CD4-positive, alpha-beta memory T cell (primary cell): ENCODE results near the gene JAKMIP1. TPM values are rescaled to one million over a fixed set of nuclear protein-coding genes. Genes with fewer than 3 reads are reported as not detected.
"Not testable (repeated sequence)": the region's sequence is repeated elsewhere in the genome, so short reads cannot be mapped to it uniquely, and the experiment has no call there.

ENCODE experiments used
- CTCF ChIA-PET: fragments of 350-600 bp; sonication (Branson Sonifier 250); formaldehyde crosslinking; loops from one replicate; lab custom pipeline; 2021; ENCODE audit warnings: inconsistent platforms; ENCODE audit not compliant: partially characterized antibody; lab: Charles Lee
- POLR2A ChIA-PET: fragments of 350-600 bp; sonication (Branson Sonifier 250); formaldehyde crosslinking; loops from one replicate; lab custom pipeline; 2021; ENCODE audit not compliant: partially characterized antibody; lab: Charles Lee
- DNase-seq, 5 donors: peaks; one replicate each; pipeline versions ENCODE4 v3.0.0 to v3.0.0-alpha.2; 2020 to 2022; ENCODE audit warnings: mixed read lengths in 1 of 5
- H3K27ac ChIP-seq: one replicate; pipeline ENCODE4 v1.7.0; 2013; ENCODE audit warnings: low read depth, low read length
- H3K27me3 ChIP-seq: 2 replicates; pipeline ENCODE4 v1.7.0; 2013; ENCODE audit warnings: mild to moderate bottlenecking, low read length, moderate library complexity; ENCODE audit not compliant: insufficient read depth
- H3K36me3 ChIP-seq: 2 replicates; pipeline ENCODE4 v1.7.0; 2013; ENCODE audit warnings: mild to moderate bottlenecking, low read length, moderate library complexity; ENCODE audit not compliant: insufficient read depth
- H3K4me1 ChIP-seq: 2 replicates; pipeline ENCODE4 v1.7.0; 2013; ENCODE audit warnings: mild to moderate bottlenecking, low read length, moderate library complexity; ENCODE audit not compliant: insufficient read depth
- H3K4me3 ChIP-seq, 2 donors: one replicate each; pipeline ENCODE4 v1.7.0; 2013; ENCODE audit warnings: low read length in 2 of 2, mild to moderate bottlenecking in 1 of 2
- H3K9me3 ChIP-seq, 2 donors: one replicate each; pipeline ENCODE4 v1.7.0; 2013; ENCODE audit warnings: low read length in 2 of 2, control low read depth in 1 of 2; ENCODE audit not compliant: control insufficient read depth in 1 of 2
- H3K27ac Mint-ChIP-seq, 7 donors: one replicate each; pipeline ENCODE4 v1.8.0; 2020 to 2021; ENCODE audit warnings: mixed read lengths in 7 of 7, mild to moderate bottlenecking in 6 of 7, inconsistent platforms in 3 of 7, moderate library complexity in 3 of 7
- H3K27me3 Mint-ChIP-seq, 2 donors: one replicate each; pipeline ENCODE4 v1.8.0; 2020 to 2021; ENCODE audit warnings: mixed read lengths in 2 of 2
- H3K36me3 Mint-ChIP-seq, 2 donors: one replicate each; pipeline ENCODE4 v1.8.0; 2020 to 2021; ENCODE audit warnings: mixed read lengths in 2 of 2, inconsistent platforms in 1 of 2, mild to moderate bottlenecking in 1 of 2
- H3K4me1 Mint-ChIP-seq, 4 donors: one replicate each; pipeline ENCODE4 v1.8.0; 2020 to 2021; ENCODE audit warnings: mixed read lengths in 4 of 4, mild to moderate bottlenecking in 1 of 4
- H3K4me3 Mint-ChIP-seq, 8 donors: one replicate each; pipeline ENCODE4 v1.8.0; 2020 to 2021; ENCODE audit warnings: mixed read lengths in 8 of 8, mild to moderate bottlenecking in 7 of 8, moderate library complexity in 6 of 8, inconsistent platforms in 3 of 8
- H3K9me3 Mint-ChIP-seq, 8 donors: one replicate each; pipeline ENCODE4 v1.8.0; 2020 to 2021; ENCODE audit warnings: mixed read lengths in 8 of 8, mild to moderate bottlenecking in 5 of 8, inconsistent platforms in 3 of 8, moderate library complexity in 1 of 8
- intact Hi-C: fragments of 100-400 bp; cut with micrococcal nuclease; formaldehyde crosslinking; loops from one replicate; pipeline ENCODE4 v1.15.1; 2023
- polyA plus RNA-seq, 2 donors: library from polyadenylated mRNA; unstranded; fragments of 300-500 nt; fragmentation: Illumina TruSeq; gene quantifications; one replicate each; pipeline ENCODE4 v1.2.3, GENCODE V29; 2021
- total RNA-seq, 2 experiments: library from RNA; stranded (reverse); gene quantifications; one replicate each; pipeline ENCODE4 v1.2.3, GENCODE V29; 2021

Gene JAKMIP1
- total and polyA plus RNA-seq, 4 experiments from 2014 or later = 2.5 to 11.5 (median 3.3) TPM

- peaks cover 2 to 7% of the 10 kb centered on the region in 2 donors for H3K27me3 Mint-ChIP-seq
- POLR2A ChIA-PET = no interaction called here
These were observed 201.0 kb downstream of the JAKMIP1 start for GRCh38 chr4:5999356-5999755.

GRCh38 chr4:5998333-5998936, 201.9 kb downstream of the JAKMIP1 start:
- peaks cover 0 to 4% (median 1%) of the 10 kb centered on the region in 4 donors for H3K4me1 Mint-ChIP-seq
- POLR2A ChIA-PET = no interaction called here
- Histone ChIP-seq H3K27ac (no peak overlapping the region), H3K36me3 (no peaks in the 10 kb centered on the region), H3K9me3 (no peaks in the 10 kb centered on the region), H3K4me3 (no peak overlapping the region), H3K4me1 (no peaks in the 10 kb centered on the region), H3K27me3 (no peaks in the 10 kb centered on the region)
- no peak overlapping the region for H3K27ac Mint-ChIP-seq
- H3K9me3 Mint-ChIP-seq = peaks cover 0 to 2% (median 0%) of the 10 kb centered on the region in 8 donors
- peak in 4 of 5 donors; percentile 23 to 33 (median 30) for DNase-seq
- H3K36me3 Mint-ChIP-seq = no peaks in the 10 kb centered on the region
- CTCF ChIA-PET = interaction anchor here (0.8 to 7.0 kb wide), 18 partner anchors 9 to 332 kb away, joined by 3 to 104 read pairs (median 4); no protein-coding TSS in a partner anchor
- intact Hi-C loops = no loop called here
- H3K4me3 Mint-ChIP-seq = no peak overlapping the region
- peaks cover 2 to 7% of the 10 kb centered on the region in 2 donors for H3K27me3 Mint-ChIP-seq

More at GRCh38 chr4:5999356-5999755, 201.0 kb downstream of the JAKMIP1 start:
- no peaks in the 10 kb centered on the region for H3K27me3 ChIP-seq
- CTCF ChIA-PET = interaction anchor here (0.6 to 7.0 kb wide), 8 partner anchors 8 to 331 kb away, joined by 3 to 104 read pairs (median 4); no protein-coding TSS in a partner anchor
- H3K9me3 ChIP-seq = no peaks in the 10 kb centered on the region
- no peaks in the 10 kb centered on the region for H3K4me1 ChIP-seq
- no peak overlapping the region for H3K27ac ChIP-seq
- Mint-ChIP-seq H3K9me3 (peaks cover 0 to 2% (median 0%) of the 10 kb centered on the region in 8 donors), H3K27ac (no peak overlapping the region), H3K36me3 (no peaks in the 10 kb centered on the region), H3K4me3 (no peak overlapping the region), H3K4me1 (peaks cover 0 to 4% (median 1%) of the 10 kb centered on the region in 4 donors)
- no peak for DNase-seq
- no peak overlapping the region for H3K4me3 ChIP-seq
- H3K36me3 ChIP-seq = no peaks in the 10 kb centered on the region
- intact Hi-C loops = no loop called here

- peaks cover 0 to 2% (median 0%) of the 10 kb centered on the region in 8 donors for H3K9me3 Mint-ChIP-seq
- POLR2A ChIA-PET = no interaction called here
These were observed 203.7 kb downstream of the JAKMIP1 start for GRCh38 chr4:5996641-5997040.

GRCh38 chr4:5995901-5996623, 204.3 kb downstream of the JAKMIP1 start:
- Mint-ChIP-seq H3K27ac (no peak overlapping the region), H3K9me3 (peaks cover 0 to 2% (median 0%) of the 10 kb centered on the region in 8 donors), H3K36me3 (no peaks in the 10 kb centered on the region), H3K4me3 (no peak overlapping the region), H3K4me1 (peaks cover 0 to 4% (median 1%) of the 10 kb centered on the region in 4 donors), H3K27me3 (peaks cover 2 to 7% of the 10 kb centered on the region in 2 donors)
- Histone ChIP-seq H3K36me3 (no peaks in the 10 kb centered on the region), H3K27me3 (no peaks in the 10 kb centered on the region), H3K4me3 (no peak overlapping the region), H3K9me3 (no peaks in the 10 kb centered on the region), H3K4me1 (no peaks in the 10 kb centered on the region), H3K27ac (no peak overlapping the region)
- intact Hi-C loops = no loop called here
- ChIA-PET POLR2A (no interaction called here), CTCF (interaction anchor here (0.7 to 7.0 kb wide), 2 partner anchors 254 to 334 kb away, joined by 3 to 104 read pairs; no protein-coding TSS in a partner anchor)
- no peak for DNase-seq

More at GRCh38 chr4:5996641-5997040, 203.7 kb downstream of the JAKMIP1 start:
- no peak overlapping the region for H3K27ac ChIP-seq
- no peaks in the 10 kb centered on the region for H3K36me3 ChIP-seq
- H3K36me3 Mint-ChIP-seq = no peaks in the 10 kb centered on the region
- H3K9me3 ChIP-seq = no peaks in the 10 kb centered on the region
- CTCF ChIA-PET = interaction anchor here (1.1 to 7.0 kb wide), 4 partner anchors 10 to 550 kb away, joined by 3 to 104 read pairs (median 6); no protein-coding TSS in a partner anchor
- no peak for DNase-seq
- no peak overlapping the region for H3K4me3 Mint-ChIP-seq
- peaks cover 0 to 4% (median 1%) of the 10 kb centered on the region in 4 donors for H3K4me1 Mint-ChIP-seq
- H3K27me3 ChIP-seq = no peaks in the 10 kb centered on the region
- intact Hi-C loops = no loop called here
- peak overlapping the region in 1 of 7 donors; percentile 13 for H3K27ac Mint-ChIP-seq
- H3K27me3 Mint-ChIP-seq = peaks cover 2 to 7% of the 10 kb centered on the region in 2 donors
- H3K4me3 ChIP-seq = no peak overlapping the region
- no peaks in the 10 kb centered on the region for H3K4me1 ChIP-seq

GRCh38 chr4:5993876-5994811, 206.2 kb downstream of the JAKMIP1 start:
- intact Hi-C loops = no loop called here
- H3K27ac ChIP-seq = no peak overlapping the region
- peaks cover 0 to 4% (median 1%) of the 10 kb centered on the region in 4 donors for H3K4me1 Mint-ChIP-seq
- no peak overlapping the region for H3K27ac Mint-ChIP-seq
- no peaks in the 10 kb centered on the region for H3K9me3 ChIP-seq
- H3K4me3 Mint-ChIP-seq = no peak overlapping the region
- no peak for DNase-seq
- peaks cover 2 to 7% of the 10 kb centered on the region in 2 donors for H3K27me3 Mint-ChIP-seq
- H3K36me3 ChIP-seq = no peaks in the 10 kb centered on the region
- no peaks in the 10 kb centered on the region for H3K27me3 ChIP-seq
- no peak overlapping the region for H3K4me3 ChIP-seq
- no peaks in the 10 kb centered on the region for H3K4me1 ChIP-seq
- CTCF ChIA-PET = interaction anchor here (1.2 kb wide), 1 partner anchor 11 kb away, joined by 3 read pairs; no protein-coding TSS in a partner anchor
- POLR2A ChIA-PET = no interaction called here
- no peaks in the 10 kb centered on the region for H3K36me3 Mint-ChIP-seq
- H3K9me3 Mint-ChIP-seq = peaks cover 0 to 2% (median 0%) of the 10 kb centered on the region in 8 donors

- DNase-seq, H3K9me3 ChIP-seq, H3K27ac ChIP-seq, H3K4me3 Mint-ChIP-seq, intact Hi-C loops, H3K27ac Mint-ChIP-seq, H3K4me3 ChIP-seq, H3K36me3 ChIP-seq, POLR2A ChIA-PET, H3K36me3 Mint-ChIP-seq, H3K27me3 ChIP-seq, H3K9me3 Mint-ChIP-seq, H3K4me1 ChIP-seq, H3K27me3 Mint-ChIP-seq, H3K4me1 Mint-ChIP-seq, CTCF ChIA-PET: not testable (repeated sequence)
These were observed 207.0 kb downstream of the JAKMIP1 start for GRCh38 chr4:5993346-5993745.
